Measurements from ENCODE around the gene NUDT1.

NUDT1 gene

GRCh38 chr7:2259480-2259879, 17.5 kb downstream of the NUDT1 start:
- DNase-seq (ENCODE audit: low read depth): no peak
- no peak for TF ChIP-seq CTCF (conservative IDR thresholded peaks at IDR 0.05; ENCODE audit: low read depth, low read length)
- H3K4me3 ChIP-seq (ENCODE audit: low read depth, low read length): no peak overlapping the region

GRCh38 chr7:2260820-2261219, 18.8 kb downstream of the NUDT1 start:
- no peak overlapping the region for H3K4me3 ChIP-seq (ENCODE audit: low read depth, low read length)
- TF ChIP-seq CTCF (conservative IDR thresholded peaks at IDR 0.05; ENCODE audit: low read depth, low read length): no peak
- peak; percentile 21 for DNase-seq (ENCODE audit: low read depth)

GRCh38 chr7:2261611-2262010, 19.6 kb downstream of the NUDT1 start:
- no peak overlapping the region for H3K4me3 ChIP-seq (ENCODE audit: low read depth, low read length)

GRCh38 chr7:2263176-2263575, 21.1 kb downstream of the NUDT1 start:
- no peak overlapping the region for H3K4me3 ChIP-seq (ENCODE audit: low read depth, low read length)
- TF ChIP-seq CTCF (conservative IDR thresholded peaks at IDR 0.05; ENCODE audit: low read depth, low read length): no peak
- no peak for DNase-seq (ENCODE audit: low read depth)

More at GRCh38 chr7:2261611-2262010, 19.6 kb downstream of the NUDT1 start:
- no peak for DNase-seq (ENCODE audit: low read depth)
- TF ChIP-seq CTCF (conservative IDR thresholded peaks at IDR 0.05; ENCODE audit: low read depth, low read length): no peak

- no peak for DNase-seq (ENCODE audit: low read depth)
- H3K4me3 ChIP-seq (ENCODE audit: low read depth, low read length): no peak overlapping the region
- TF ChIP-seq CTCF (conservative IDR thresholded peaks at IDR 0.05; ENCODE audit: low read depth, low read length): no peak
Measured at GRCh38 chr7:2264158-2264557, 22.1 kb downstream of the NUDT1 start.

GRCh38 chr7:2266911-2267310, 24.9 kb downstream of the NUDT1 start:
- H3K4me3 ChIP-seq (ENCODE audit: low read depth, low read length): no peak overlapping the region
- DNase-seq (ENCODE audit: low read depth): peak; percentile 74
- no peak for TF ChIP-seq CTCF (conservative IDR thresholded peaks at IDR 0.05; ENCODE audit: low read depth, low read length)

GRCh38 chr7:2269089-2269990, 27.3 kb downstream of the NUDT1 start:
- peak; percentile 83 for DNase-seq (ENCODE audit: low read depth)
- peak overlapping the region; percentile 13 for H3K4me3 ChIP-seq (ENCODE audit: low read depth, low read length)

All from choroid plexus epithelial cell (primary cell).